ENCODE measurements around the gene CNTNAP2. TPM values are rescaled to one million over a fixed set of nuclear protein-coding genes. Genes with fewer than 3 reads are reported as not detected.

The CNTNAP2 gene
- total RNA-seq, 2 experiments from 2014 or later: 0.28 TPM; not detected in 1

- no peak for DNase-seq (ENCODE audit: low spot score)
- H4K20me1 ChIP-seq (ENCODE audit: insufficient read depth, low read length): no peaks in the 10 kb centered on the region
- TF ChIP-seq EZH2phosphoT487 (IDR thresholded peaks at IDR 0.05; ENCODE audit: borderline replicate concordance, low read depth, low read length): no peak
- TF ChIP-seq CTCF (conservative IDR thresholded peaks at IDR 0.05; ENCODE audit: low read length): no peak
- no peaks in the 10 kb centered on the region for H3K9me2 ChIP-seq (ENCODE audit: insufficient read depth, low read length)
- intact Hi-C loops (cut with micrococcal nuclease; ENCODE audit: unreplicated experiment): no loop called here
- BruUV-seq (replicated peaks): no TSS peak
- H3K36me3 ChIP-seq (ENCODE audit: insufficient read depth, low read length): no peaks in the 10 kb centered on the region
- no peaks in the 10 kb centered on the region for H3K9me3 ChIP-seq (ENCODE audit: low read length)
- H3K27ac ChIP-seq (ENCODE audit: low read depth, low read length, poor library complexity, severe bottlenecking): no peak overlapping the region
- H3K4me3 ChIP-seq (ENCODE audit: low read depth, low read length, poor library complexity, severe bottlenecking): no peak overlapping the region
- H2AFZ ChIP-seq (ENCODE audit: low read length): no peak overlapping the region
- H3K4me1 ChIP-seq (ENCODE audit: insufficient read depth, low read length, poor library complexity, severe bottlenecking): no peaks in the 10 kb centered on the region
- no peaks in the 10 kb centered on the region for H3K79me2 ChIP-seq (ENCODE audit: insufficient read depth, low read depth, low read length)
- POLR2A ChIA-PET: no interaction called here
- no peak overlapping the region for H3K4me2 ChIP-seq (ENCODE audit: low read length)
- CTCF ChIA-PET (ENCODE audit: unreplicated experiment): no interaction called here
Observed at GRCh38 chr7:146201945-146202344, 85.3 kb downstream of the CNTNAP2 start.

- Histone ChIP-seq H3K4me2 (ENCODE audit: low read length) (no peak overlapping the region), H3K36me3 (ENCODE audit: insufficient read depth, low read length) (no peaks in the 10 kb centered on the region), H3K79me2 (ENCODE audit: insufficient read depth, low read depth, low read length) (no peaks in the 10 kb centered on the region), H3K4me1 (ENCODE audit: insufficient read depth, low read length, poor library complexity, severe bottlenecking) (no peaks in the 10 kb centered on the region), H3K4me3 (ENCODE audit: low read depth, low read length, poor library complexity, severe bottlenecking) (no peak overlapping the region), H3K9me2 (ENCODE audit: insufficient read depth, low read length) (no peaks in the 10 kb centered on the region), H2AFZ (ENCODE audit: low read length) (no peak overlapping the region), H3K9me3 (ENCODE audit: low read length) (no peaks in the 10 kb centered on the region), H4K20me1 (ENCODE audit: insufficient read depth, low read length) (no peaks in the 10 kb centered on the region), H3K27ac (ENCODE audit: low read depth, low read length, poor library complexity, severe bottlenecking) (no peak overlapping the region)
- CTCF ChIA-PET (ENCODE audit: unreplicated experiment): no interaction called here
- intact Hi-C loops (cut with micrococcal nuclease; ENCODE audit: unreplicated experiment): no loop called here
- no peak for DNase-seq (ENCODE audit: low spot score)
- TF ChIP-seq EZH2phosphoT487 (IDR thresholded peaks at IDR 0.05; ENCODE audit: borderline replicate concordance, low read depth, low read length): no peak
- no peak for TF ChIP-seq CTCF (conservative IDR thresholded peaks at IDR 0.05; ENCODE audit: low read length)
- POLR2A ChIA-PET: no interaction called here
- BruUV-seq (replicated peaks): no TSS peak
Observed at GRCh38 chr7:146206270-146206669, 89.7 kb downstream of the CNTNAP2 start.

- DNase-seq (ENCODE audit: low spot score): no peak
- Histone ChIP-seq H3K4me1 (ENCODE audit: insufficient read depth, low read length, poor library complexity, severe bottlenecking) (no peaks in the 10 kb centered on the region), H3K9me3 (ENCODE audit: low read length) (no peaks in the 10 kb centered on the region), H3K4me2 (ENCODE audit: low read length) (no peak overlapping the region), H4K20me1 (ENCODE audit: insufficient read depth, low read length) (no peaks in the 10 kb centered on the region), H3K79me2 (ENCODE audit: insufficient read depth, low read depth, low read length) (no peaks in the 10 kb centered on the region), H3K9me2 (ENCODE audit: insufficient read depth, low read length) (no peaks in the 10 kb centered on the region), H3K27ac (ENCODE audit: low read depth, low read length, poor library complexity, severe bottlenecking) (no peak overlapping the region), H3K4me3 (ENCODE audit: low read depth, low read length, poor library complexity, severe bottlenecking) (no peak overlapping the region), H2AFZ (ENCODE audit: low read length) (no peak overlapping the region), H3K36me3 (ENCODE audit: insufficient read depth, low read length) (no peaks in the 10 kb centered on the region)
- intact Hi-C loops (cut with micrococcal nuclease; ENCODE audit: unreplicated experiment): no loop called here
- ChIA-PET POLR2A (no interaction called here), CTCF (ENCODE audit: unreplicated experiment) (no interaction called here)
- BruUV-seq (replicated peaks): no TSS peak
- TF ChIP-seq CTCF (conservative IDR thresholded peaks at IDR 0.05; ENCODE audit: low read length) (no peak), EZH2phosphoT487 (IDR thresholded peaks at IDR 0.05; ENCODE audit: borderline replicate concordance, low read depth, low read length) (no peak)
Observed at GRCh38 chr7:146208492-146208891, 91.9 kb downstream of the CNTNAP2 start.
